Ovary (tissue), 3 donors: ENCODE results near the gene SNX27.

Experiments
- EP300 ChIP-seq: sonication (generic); formaldehyde crosslinking; IDR thresholded peaks from one replicate; pipeline ENCODE4 v1.6.1; 2017; ENCODE audit warnings: antibody characterized with exemption
- POLR2A ChIP-seq: fragments of 450-650 bp; IDR thresholded peaks from one replicate; pipeline ENCODE4 v1.6.1; 2017; ENCODE audit warnings: antibody characterized with exemption, mild to moderate bottlenecking, moderate library complexity
- TF ChIP-seq, protein P1 (sequence below), 3 donors: fragments of 450-650 bp in 2 of 3; fragments of 200-600 bp in 1 of 3; IDR thresholded peaks; one replicate each; pipeline versions ENCODE4 v1.5.1 to v1.8.0; 2016 to 2022; ENCODE audit warnings: antibody characterized with exemption in 3 of 3, mild to moderate bottlenecking in 1 of 3
- donor health status: DM: no; HTN: no; CAD: no.

DNA sequence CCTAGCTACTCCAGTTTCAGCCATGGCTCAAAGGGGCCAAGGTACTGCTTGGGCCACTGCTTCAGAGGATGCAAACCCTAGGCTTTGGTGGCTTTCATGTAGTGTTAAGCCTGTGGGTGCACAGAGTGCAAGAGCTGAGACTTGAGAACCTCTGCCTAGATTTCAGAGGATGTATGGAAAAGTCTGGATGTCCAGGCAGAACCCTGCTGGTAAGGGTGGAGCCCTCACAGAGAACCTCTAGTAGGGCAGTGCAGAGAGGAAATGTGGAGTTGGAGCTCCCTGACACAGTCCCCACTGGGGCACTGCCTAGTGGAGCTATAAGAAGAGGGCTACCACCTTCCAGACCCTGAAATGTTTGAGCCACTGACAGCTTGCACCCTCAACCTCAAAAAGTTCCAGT lies 125.6 kb downstream of the SNX27 start:
- TF ChIP-seq POLR2A (no peak), EP300 (no peak)
- TF ChIP-seq, protein P1, sequence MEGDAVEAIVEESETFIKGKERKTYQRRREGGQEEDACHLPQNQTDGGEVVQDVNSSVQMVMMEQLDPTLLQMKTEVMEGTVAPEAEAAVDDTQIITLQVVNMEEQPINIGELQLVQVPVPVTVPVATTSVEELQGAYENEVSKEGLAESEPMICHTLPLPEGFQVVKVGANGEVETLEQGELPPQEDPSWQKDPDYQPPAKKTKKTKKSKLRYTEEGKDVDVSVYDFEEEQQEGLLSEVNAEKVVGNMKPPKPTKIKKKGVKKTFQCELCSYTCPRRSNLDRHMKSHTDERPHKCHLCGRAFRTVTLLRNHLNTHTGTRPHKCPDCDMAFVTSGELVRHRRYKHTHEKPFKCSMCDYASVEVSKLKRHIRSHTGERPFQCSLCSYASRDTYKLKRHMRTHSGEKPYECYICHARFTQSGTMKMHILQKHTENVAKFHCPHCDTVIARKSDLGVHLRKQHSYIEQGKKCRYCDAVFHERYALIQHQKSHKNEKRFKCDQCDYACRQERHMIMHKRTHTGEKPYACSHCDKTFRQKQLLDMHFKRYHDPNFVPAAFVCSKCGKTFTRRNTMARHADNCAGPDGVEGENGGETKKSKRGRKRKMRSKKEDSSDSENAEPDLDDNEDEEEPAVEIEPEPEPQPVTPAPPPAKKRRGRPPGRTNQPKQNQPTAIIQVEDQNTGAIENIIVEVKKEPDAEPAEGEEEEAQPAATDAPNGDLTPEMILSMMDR (IDR thresholded peaks at IDR 0.05) = no peak
